A673 (cell line): ENCODE data around the gene C19orf53.

Source experiments
- CTCF ChIP-seq: fragments of 300-800, 200-600 bp; sonication (generic); conservative IDR thresholded peaks from 2 replicates; pipeline ENCODE4 v1.5.1; 2017; ENCODE audit warnings: low read depth, mild to moderate bottlenecking, antibody characterized with exemption, low read length, moderate library complexity, mixed read lengths
- EZH2 ChIP-seq: fragments of 200-600 bp; sonication (generic); IDR thresholded peaks from 2 replicates; pipeline ENCODE4 v1.6.1; 2017; ENCODE audit warnings: borderline replicate concordance, low read depth, mild to moderate bottlenecking, mixed read lengths, antibody characterized with exemption, low read length; ENCODE audit not compliant: poor library complexity, severe bottlenecking

- TF ChIP-seq CTCF, result no peak
- TF ChIP-seq EZH2, result no peak
Measured at GRCh38 chr19:13770013-13770635, 4.1 kb upstream of the C19orf53 start.
